PC-9 (cell line): ENCODE measurements around the gene TBC1D8B.
"Not testable (repeated sequence)": the region's sequence is repeated elsewhere in the genome, so short reads cannot be mapped to it uniquely, and the experiment has no call there.

Experiments used
- EZH2 ChIP-seq: fragments of 200-600 bp; sonication (generic); IDR thresholded peaks from 2 replicates; pipeline ENCODE4 v1.8.0; 2017; ENCODE audit warnings: antibody characterized with exemption, low read depth
- TF ChIP-seq, protein P1 (sequence below): fragments of 200-600 bp; sonication (generic); conservative IDR thresholded peaks from 2 replicates; pipeline ENCODE4 v1.6.1; 2017; ENCODE audit warnings: mixed run types, antibody characterized with exemption, mild to moderate bottlenecking, moderate library complexity

DNA sequence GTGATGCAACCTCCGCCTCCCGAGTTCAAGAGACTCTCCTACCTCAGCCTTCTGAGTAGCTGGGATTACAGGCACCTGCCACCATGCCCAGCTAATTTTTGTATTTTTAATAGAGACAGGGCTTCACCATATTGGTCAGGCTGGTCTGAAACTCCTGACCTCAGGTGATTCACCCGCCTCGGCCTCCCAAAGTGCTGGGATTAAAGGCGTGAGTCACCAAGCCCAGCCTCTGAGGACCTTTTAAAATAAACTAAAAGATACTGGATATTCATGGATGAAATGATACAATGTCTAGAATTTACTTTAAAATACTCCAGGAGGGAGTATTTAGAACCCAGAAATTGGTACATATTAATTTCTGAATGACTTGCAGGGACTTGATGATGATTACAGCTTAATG, 10.5 kb downstream of the TBC1D8B start:
- TF ChIP-seq, protein P1, sequence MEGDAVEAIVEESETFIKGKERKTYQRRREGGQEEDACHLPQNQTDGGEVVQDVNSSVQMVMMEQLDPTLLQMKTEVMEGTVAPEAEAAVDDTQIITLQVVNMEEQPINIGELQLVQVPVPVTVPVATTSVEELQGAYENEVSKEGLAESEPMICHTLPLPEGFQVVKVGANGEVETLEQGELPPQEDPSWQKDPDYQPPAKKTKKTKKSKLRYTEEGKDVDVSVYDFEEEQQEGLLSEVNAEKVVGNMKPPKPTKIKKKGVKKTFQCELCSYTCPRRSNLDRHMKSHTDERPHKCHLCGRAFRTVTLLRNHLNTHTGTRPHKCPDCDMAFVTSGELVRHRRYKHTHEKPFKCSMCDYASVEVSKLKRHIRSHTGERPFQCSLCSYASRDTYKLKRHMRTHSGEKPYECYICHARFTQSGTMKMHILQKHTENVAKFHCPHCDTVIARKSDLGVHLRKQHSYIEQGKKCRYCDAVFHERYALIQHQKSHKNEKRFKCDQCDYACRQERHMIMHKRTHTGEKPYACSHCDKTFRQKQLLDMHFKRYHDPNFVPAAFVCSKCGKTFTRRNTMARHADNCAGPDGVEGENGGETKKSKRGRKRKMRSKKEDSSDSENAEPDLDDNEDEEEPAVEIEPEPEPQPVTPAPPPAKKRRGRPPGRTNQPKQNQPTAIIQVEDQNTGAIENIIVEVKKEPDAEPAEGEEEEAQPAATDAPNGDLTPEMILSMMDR: not testable (repeated sequence)
- not testable (repeated sequence) for TF ChIP-seq EZH2
